ENCODE data around the gene KMT2C.
"Not testable (repeated sequence)": the region's sequence is repeated elsewhere in the genome, so short reads cannot be mapped to it uniquely, and the experiment has no call there.

KMT2C gene

GRCh38 chr7:152441810-152442209 is 6.0 kb upstream of the KMT2C start:
- not testable (repeated sequence) for DNase-seq (ENCODE audit: low read depth in 2 of 2)

- not testable (repeated sequence) for DNase-seq (ENCODE audit: low read depth in 2 of 2)
Observed at GRCh38 chr7:152441168-152441567, 5.4 kb upstream of the KMT2C start.

GRCh38 chr7:152438017-152438416 is 2.2 kb upstream of the KMT2C start:
- DNase-seq (ENCODE audit: low read depth in 2 of 2): not testable (repeated sequence)

- DNase-seq (ENCODE audit: low read depth in 2 of 2): not testable (repeated sequence)
Observed at GRCh38 chr7:152436931-152437575, 1.2 kb upstream of the KMT2C start.

- DNase-seq (ENCODE audit: low read depth in 2 of 2): peak; percentile 83
Observed at GRCh38 chr7:152436111-152436930, 518 bp upstream of the KMT2C start.

- peak in 1 of 2 experiments; percentile 8 for DNase-seq (ENCODE audit: low read depth in 2 of 2)
Observed at GRCh38 chr7:152434511-152435383, 1.1 kb downstream of the KMT2C start.

- peak in 1 of 2 experiments; percentile 37 for DNase-seq (ENCODE audit: low read depth in 2 of 2)
Observed at GRCh38 chr7:152433721-152434490, 1.9 kb downstream of the KMT2C start.

- not testable (repeated sequence) for DNase-seq (ENCODE audit: low read depth in 2 of 2)
Observed at GRCh38 chr7:152432735-152433134, 3.1 kb downstream of the KMT2C start.

GRCh38 chr7:152430854-152431253 is 4.9 kb downstream of the KMT2C start:
- DNase-seq (ENCODE audit: low read depth in 2 of 2): no peak

- not testable (repeated sequence) for DNase-seq (ENCODE audit: low read depth in 2 of 2)
Observed at GRCh38 chr7:152430118-152430517, 5.7 kb downstream of the KMT2C start.

GRCh38 chr7:152424348-152425108 is 11.3 kb downstream of the KMT2C start:
- DNase-seq (ENCODE audit: low read depth in 2 of 2): peak in 1 of 2 experiments; percentile 11

- DNase-seq (ENCODE audit: low read depth in 2 of 2): no peak
Observed at GRCh38 chr7:152423991-152424347, 11.8 kb downstream of the KMT2C start.

GRCh38 chr7:152423171-152423570 is 12.6 kb downstream of the KMT2C start:
- not testable (repeated sequence) for DNase-seq (ENCODE audit: low read depth in 2 of 2)

GRCh38 chr7:152420950-152421349 is 14.9 kb downstream of the KMT2C start:
- DNase-seq (ENCODE audit: low read depth in 2 of 2): not testable (repeated sequence)

GRCh38 chr7:152419473-152420429 is 16.1 kb downstream of the KMT2C start:
- DNase-seq (ENCODE audit: low read depth in 2 of 2): no peak

GRCh38 chr7:152414779-152415178 is 21.0 kb downstream of the KMT2C start:
- DNase-seq (ENCODE audit: low read depth in 2 of 2): no peak

- no peak for DNase-seq (ENCODE audit: low read depth in 2 of 2)
Observed at GRCh38 chr7:152411389-152411788, 24.4 kb downstream of the KMT2C start.

- no peak for DNase-seq (ENCODE audit: low read depth in 2 of 2)
Observed at GRCh38 chr7:152406491-152406890, 29.3 kb downstream of the KMT2C start.

- not testable (repeated sequence) for DNase-seq (ENCODE audit: low read depth in 2 of 2)
Observed at GRCh38 chr7:152406030-152406429, 29.8 kb downstream of the KMT2C start.
